Mesothelial cell of epicardium (in vitro differentiated cells): ENCODE measurements around the gene HHIPL1. TPM values are rescaled to one million over a fixed set of nuclear protein-coding genes. Genes with fewer than 3 reads are reported as not detected.

Experiments
- DNase-seq, 2 experiments: peaks; one replicate each; pipeline ENCODE4 v3.0.0; 2021; ENCODE audit warnings: low spot score in 2 of 2; ENCODE audit not compliant: unreplicated experiment in 2 of 2
- H3K27ac Mint-ChIP-seq: 2 replicates; pipeline ENCODE4 v1.8.0; 2021; ENCODE audit warnings: mixed read lengths
- H3K27me3 Mint-ChIP-seq: 2 replicates; pipeline ENCODE4 v1.8.0; 2021; ENCODE audit warnings: low read depth, mixed read lengths
- H3K36me3 Mint-ChIP-seq: 2 replicates; pipeline ENCODE4 v1.8.0; 2021; ENCODE audit warnings: mixed read lengths
- H3K4me1 Mint-ChIP-seq: 2 replicates; pipeline ENCODE4 v1.8.0; 2021; ENCODE audit warnings: mixed read lengths
- H3K4me3 Mint-ChIP-seq: 2 replicates; pipeline ENCODE4 v1.8.0; 2021; ENCODE audit warnings: mild to moderate bottlenecking, moderate library complexity, mixed read lengths
- H3K9me3 Mint-ChIP-seq: 2 replicates; pipeline ENCODE4 v1.8.0; 2021; ENCODE audit warnings: mixed read lengths
- total RNA-seq: library from RNA; stranded (reverse); gene quantifications from 3 replicates; pipeline ENCODE4 v1.2.1, GENCODE V29; 2021
- TF ChIP-seq, protein P1 (sequence below): fragments of 200-600 bp; sonication (generic); IDR thresholded peaks from one replicate; pipeline ENCODE4 v1.5.0; 2021; ENCODE audit warnings: antibody characterized with exemption; ENCODE audit not compliant: unreplicated experiment

Gene HHIPL1
- total RNA-seq, 1 donor from 2014 or later = 4.4 TPM

DNA sequence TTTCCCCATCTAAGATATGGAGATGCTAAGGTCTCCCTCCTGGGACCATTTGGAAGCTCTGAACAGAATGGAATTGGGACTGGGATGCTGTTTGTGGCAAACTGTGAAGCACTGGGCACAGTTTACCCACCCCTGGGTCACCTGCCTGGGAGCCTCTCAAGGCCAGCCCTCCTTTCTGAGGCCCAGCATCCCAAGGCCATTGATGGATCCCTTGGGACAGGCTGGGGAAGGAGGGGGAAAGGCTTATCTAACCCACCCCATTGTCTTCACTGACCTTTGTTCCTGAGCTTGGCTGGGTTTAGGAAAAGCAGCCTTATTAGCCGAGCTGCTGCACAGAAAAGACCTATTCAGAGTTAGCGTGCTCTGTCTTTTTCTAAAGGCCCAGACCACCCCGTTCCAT, 46.2 kb upstream of the HHIPL1 start:
- Mint-ChIP-seq H3K9me3 (no peaks in the 10 kb centered on the region), H3K27ac (no peak overlapping the region), H3K27me3 (peaks cover 3% of the 10 kb centered on the region), H3K4me1 (peaks cover 56% of the 10 kb centered on the region), H3K36me3 (no peaks in the 10 kb centered on the region), H3K4me3 (no peak overlapping the region)
- TF ChIP-seq, protein P1, sequence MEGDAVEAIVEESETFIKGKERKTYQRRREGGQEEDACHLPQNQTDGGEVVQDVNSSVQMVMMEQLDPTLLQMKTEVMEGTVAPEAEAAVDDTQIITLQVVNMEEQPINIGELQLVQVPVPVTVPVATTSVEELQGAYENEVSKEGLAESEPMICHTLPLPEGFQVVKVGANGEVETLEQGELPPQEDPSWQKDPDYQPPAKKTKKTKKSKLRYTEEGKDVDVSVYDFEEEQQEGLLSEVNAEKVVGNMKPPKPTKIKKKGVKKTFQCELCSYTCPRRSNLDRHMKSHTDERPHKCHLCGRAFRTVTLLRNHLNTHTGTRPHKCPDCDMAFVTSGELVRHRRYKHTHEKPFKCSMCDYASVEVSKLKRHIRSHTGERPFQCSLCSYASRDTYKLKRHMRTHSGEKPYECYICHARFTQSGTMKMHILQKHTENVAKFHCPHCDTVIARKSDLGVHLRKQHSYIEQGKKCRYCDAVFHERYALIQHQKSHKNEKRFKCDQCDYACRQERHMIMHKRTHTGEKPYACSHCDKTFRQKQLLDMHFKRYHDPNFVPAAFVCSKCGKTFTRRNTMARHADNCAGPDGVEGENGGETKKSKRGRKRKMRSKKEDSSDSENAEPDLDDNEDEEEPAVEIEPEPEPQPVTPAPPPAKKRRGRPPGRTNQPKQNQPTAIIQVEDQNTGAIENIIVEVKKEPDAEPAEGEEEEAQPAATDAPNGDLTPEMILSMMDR = no peak
- DNase-seq = no peak

DNA sequence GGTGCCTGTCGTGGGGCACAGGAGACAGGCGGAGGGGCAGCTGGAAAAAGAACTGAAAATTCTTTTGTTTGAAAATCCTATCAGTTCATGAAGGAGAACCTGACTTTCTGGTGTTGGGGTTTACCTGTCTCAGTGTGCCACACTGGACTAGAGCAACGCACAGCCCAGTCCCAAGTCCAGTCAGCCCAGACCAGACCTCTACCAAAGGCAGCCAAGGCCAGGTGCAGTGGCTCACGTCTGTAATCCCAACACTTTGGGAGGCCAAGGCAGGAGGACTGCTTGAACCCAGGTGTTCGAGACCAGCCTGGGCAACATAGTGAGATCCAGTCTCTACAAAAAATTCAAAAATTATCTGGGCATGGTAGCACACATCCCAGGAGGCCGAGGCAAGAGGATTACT, 45.5 kb upstream of the HHIPL1 start:
- H3K27me3 Mint-ChIP-seq = peaks cover 3% of the 10 kb centered on the region
- no peak overlapping the region for H3K27ac Mint-ChIP-seq
- H3K4me3 Mint-ChIP-seq = no peak overlapping the region
- H3K4me1 Mint-ChIP-seq = peaks cover 56% of the 10 kb centered on the region
- no peaks in the 10 kb centered on the region for H3K36me3 Mint-ChIP-seq
- DNase-seq = no peak
- H3K9me3 Mint-ChIP-seq = no peaks in the 10 kb centered on the region
- TF ChIP-seq, protein P1 = no peak

DNA sequence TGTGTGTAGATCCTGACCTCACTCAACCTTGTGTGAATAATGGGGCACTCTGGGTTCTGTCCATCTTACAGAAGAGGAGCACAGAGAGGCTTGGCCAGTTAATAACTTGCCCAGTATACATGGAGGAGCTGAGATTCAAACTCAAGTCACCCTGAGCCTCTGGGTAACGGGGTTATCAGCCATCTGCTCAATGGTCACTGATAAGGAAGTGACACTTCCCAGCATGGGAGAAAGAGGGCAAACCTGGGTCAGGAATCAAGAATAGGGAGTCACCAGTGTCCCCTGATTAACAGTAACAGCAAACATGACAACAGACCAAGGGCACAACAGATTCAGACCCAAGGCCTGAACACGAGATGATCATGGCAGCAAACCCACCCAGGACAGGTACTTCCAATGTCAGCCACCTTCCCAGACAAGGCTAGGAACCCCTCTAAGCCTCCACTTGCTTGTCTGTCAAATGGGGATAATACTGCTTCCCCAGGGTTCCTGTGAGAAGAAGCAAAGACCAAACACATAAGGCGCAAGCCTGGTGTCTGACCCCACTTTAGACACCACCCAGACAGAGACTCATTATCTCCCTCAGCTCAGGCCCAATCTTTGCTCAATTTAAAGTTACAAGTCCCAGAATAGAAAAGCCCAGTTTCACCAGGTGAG, 44.6 kb upstream of the HHIPL1 start:
- Mint-ChIP-seq H3K9me3 (no peaks in the 10 kb centered on the region), H3K27me3 (peaks cover 3% of the 10 kb centered on the region), H3K36me3 (no peaks in the 10 kb centered on the region), H3K4me1 (peaks cover 57% of the 10 kb centered on the region), H3K4me3 (peak overlapping the region; percentile 28), H3K27ac (peak overlapping the region; percentile 53)
- no peak for DNase-seq
- TF ChIP-seq, protein P1 = no peak

DNA sequence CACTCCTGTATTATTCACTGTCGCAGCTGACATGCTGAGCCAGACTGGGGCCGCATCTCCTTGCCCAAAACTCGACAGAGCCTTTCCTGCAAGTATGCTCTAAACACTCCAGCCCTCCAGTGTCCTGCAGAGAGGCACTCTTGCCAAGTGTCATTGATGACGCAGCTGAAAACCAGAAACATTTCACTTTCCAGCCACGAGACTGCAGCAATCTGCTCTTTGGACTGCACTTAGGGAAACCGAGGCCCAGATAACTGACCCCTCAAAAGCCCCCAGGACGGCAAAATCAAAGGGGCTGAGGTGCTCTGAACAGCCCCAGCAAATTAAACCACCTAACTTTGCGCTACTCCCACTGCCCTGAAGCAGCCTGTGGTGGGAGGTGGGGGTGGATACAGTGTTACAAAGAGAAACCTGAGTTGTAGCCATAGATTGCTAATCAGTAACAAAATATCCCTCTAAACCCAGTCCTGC, 43.5 kb upstream of the HHIPL1 start:
- Mint-ChIP-seq H3K9me3 (no peaks in the 10 kb centered on the region), H3K4me3 (peak overlapping the region; percentile 86), H3K27ac (peak overlapping the region; percentile 85), H3K36me3 (no peaks in the 10 kb centered on the region), H3K4me1 (peaks cover 58% of the 10 kb centered on the region), H3K27me3 (peaks cover 3% of the 10 kb centered on the region)
- TF ChIP-seq, protein P1 = no peak
- no peak for DNase-seq

DNA sequence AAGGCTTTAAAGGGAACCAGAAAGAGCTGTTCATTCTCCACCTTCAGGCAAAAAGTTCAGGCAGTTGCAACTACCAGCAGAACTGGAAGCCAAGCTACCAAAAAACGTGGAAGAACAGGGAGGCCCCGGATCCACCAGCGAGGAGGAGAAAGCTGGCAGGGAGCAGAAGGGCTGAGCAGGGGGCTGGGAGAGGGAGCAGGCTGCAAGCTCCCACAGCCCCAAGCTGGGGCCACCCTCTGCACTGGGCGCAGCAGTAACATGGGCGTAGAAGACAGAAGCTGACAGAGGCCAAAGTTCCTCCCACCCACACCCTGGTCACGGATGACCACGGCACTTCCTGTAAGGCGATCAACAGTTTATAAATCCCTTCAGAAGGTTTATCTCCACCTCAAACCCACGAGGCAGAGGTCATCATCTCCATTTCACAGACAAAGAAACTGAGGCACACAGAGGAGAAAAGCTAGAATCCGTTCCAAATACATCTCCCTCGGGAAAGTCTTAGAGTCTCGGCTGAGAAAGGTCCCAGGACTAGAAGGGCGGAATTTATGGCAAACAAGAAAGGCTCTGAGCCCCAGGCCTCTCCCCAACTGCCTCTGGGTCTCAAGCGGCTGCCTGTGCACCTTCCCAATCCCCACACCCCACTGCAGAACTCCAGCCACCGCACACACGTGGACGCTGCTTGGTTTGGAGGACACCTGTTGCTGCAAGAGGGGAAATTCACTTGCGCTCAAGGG, 42.7 kb upstream of the HHIPL1 start:
- no peaks in the 10 kb centered on the region for H3K36me3 Mint-ChIP-seq
- no peaks in the 10 kb centered on the region for H3K9me3 Mint-ChIP-seq
- H3K4me3 Mint-ChIP-seq = peak overlapping the region; percentile 86
- no peak for DNase-seq
- peaks cover 3% of the 10 kb centered on the region for H3K27me3 Mint-ChIP-seq
- peak overlapping the region; percentile 85 for H3K27ac Mint-ChIP-seq
- TF ChIP-seq, protein P1 = no peak
- peaks cover 58% of the 10 kb centered on the region for H3K4me1 Mint-ChIP-seq
